GM12891 (cell line): ENCODE results near the gene ZXDA. TPM values are rescaled to one million over a fixed set of nuclear protein-coding genes. Genes with fewer than 3 reads are reported as not detected.
"Not testable (repeated sequence)": the region's sequence is repeated elsewhere in the genome, so short reads cannot be mapped to it uniquely, and the experiment has no call there.

Source experiments
- DNase-seq: peaks from one replicate; pipeline ENCODE4 v3.0.0; 2011; ENCODE audit warnings: low spot score; ENCODE audit not compliant: insufficient read length
- FAIRE-seq: peaks from 2 replicates; lab custom pipeline; 2011; peaks lifted over from hg19 to GRCh38; lab: Jason Lieb, UNC
- PAX5 ChIP-seq: IDR thresholded peaks from 2 replicates; pipeline ENCODE4 v1.6.1; 2011; ENCODE audit warnings: low read length, moderate library complexity, mild to moderate bottlenecking; ENCODE audit not compliant: insufficient read depth, severe bottlenecking
- POLR2A ChIP-seq: IDR thresholded peaks from 2 replicates; pipeline ENCODE4 v1.6.1; 2011; ENCODE audit warnings: low read depth, low read length, control low read depth
- POLR2AphosphoS5 ChIP-seq: IDR thresholded peaks from 2 replicates; pipeline ENCODE4 v1.6.1; 2011; ENCODE audit warnings: low read depth, low read length, control low read depth
- POU2F2 ChIP-seq: IDR thresholded peaks from 2 replicates; pipeline ENCODE4 v1.6.1; 2011; ENCODE audit warnings: low read depth, mild to moderate bottlenecking, control low read depth, low read length, moderate library complexity
- SPI1 ChIP-seq: IDR thresholded peaks from 2 replicates; pipeline ENCODE4 v1.6.1; 2011; ENCODE audit warnings: low read depth, low read length, control low read depth
- TAF1 ChIP-seq: IDR thresholded peaks from 2 replicates; pipeline ENCODE4 v1.6.1; 2011; ENCODE audit warnings: low read depth, low read length, control low read depth
- polyA plus RNA-seq: library from polyadenylated mRNA; unstranded; fragments of >200 nt; gene quantifications from one replicate; pipeline ENCODE4 v1.2.1, GENCODE V29; 2012; ENCODE audit warnings: low read depth, missing spikeins, inconsistent platforms; ENCODE audit not compliant: missing spikeins

Gene ZXDA, protein sequence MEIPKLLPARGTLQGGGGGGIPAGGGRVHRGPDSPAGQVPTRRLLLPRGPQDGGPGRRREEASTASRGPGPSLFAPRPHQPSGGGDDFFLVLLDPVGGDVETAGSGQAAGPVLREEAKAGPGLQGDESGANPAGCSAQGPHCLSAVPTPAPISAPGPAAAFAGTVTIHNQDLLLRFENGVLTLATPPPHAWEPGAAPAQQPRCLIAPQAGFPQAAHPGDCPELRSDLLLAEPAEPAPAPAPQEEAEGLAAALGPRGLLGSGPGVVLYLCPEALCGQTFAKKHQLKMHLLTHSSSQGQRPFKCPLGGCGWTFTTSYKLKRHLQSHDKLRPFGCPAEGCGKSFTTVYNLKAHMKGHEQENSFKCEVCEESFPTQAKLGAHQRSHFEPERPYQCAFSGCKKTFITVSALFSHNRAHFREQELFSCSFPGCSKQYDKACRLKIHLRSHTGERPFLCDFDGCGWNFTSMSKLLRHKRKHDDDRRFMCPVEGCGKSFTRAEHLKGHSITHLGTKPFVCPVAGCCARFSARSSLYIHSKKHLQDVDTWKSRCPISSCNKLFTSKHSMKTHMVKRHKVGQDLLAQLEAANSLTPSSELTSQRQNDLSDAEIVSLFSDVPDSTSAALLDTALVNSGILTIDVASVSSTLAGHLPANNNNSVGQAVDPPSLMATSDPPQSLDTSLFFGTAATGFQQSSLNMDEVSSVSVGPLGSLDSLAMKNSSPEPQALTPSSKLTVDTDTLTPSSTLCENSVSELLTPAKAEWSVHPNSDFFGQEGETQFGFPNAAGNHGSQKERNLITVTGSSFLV
- 0.86 TPM for polyA plus RNA-seq

DNA sequence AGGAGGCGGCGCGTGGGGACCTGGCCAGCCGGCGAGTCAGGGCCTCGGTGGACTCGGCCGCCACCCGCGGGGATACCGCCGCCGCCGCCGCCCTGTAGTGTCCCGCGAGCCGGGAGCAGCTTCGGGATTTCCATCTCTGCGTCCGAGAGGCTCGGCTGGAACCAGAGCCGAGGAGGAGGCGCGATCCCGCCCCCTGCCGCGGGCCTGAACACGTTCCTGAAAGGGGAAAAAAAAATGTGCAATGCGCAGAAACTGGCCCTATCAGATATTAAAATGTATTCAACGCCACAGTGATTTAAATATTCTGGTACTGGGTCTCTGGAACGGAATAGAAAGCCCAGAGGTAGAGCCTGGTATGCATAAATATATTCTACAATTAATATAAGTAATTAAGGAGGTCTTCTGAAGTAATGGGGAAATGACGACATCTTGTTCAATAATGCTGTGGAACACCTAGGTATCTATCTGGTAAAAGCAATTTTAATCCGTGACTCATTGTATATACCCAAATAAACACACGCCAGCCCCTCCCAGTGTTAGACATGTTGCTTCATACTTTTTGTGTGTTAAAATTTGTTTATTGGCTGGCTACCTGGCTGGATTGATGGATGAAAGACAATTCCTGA, at the start of gene ZXDA:
TSS of gene ZXDA (minus strand) at position 172 of the 626 bp plus-strand sequence. CDS start at position 134, 38 bp downstream.
- DNase-seq: not testable (repeated sequence)
- FAIRE-seq: peak; percentile 60

- no peak for FAIRE-seq
- no peak for TF ChIP-seq PAX5
- no peak for TF ChIP-seq POU2F2
- no peak for TF ChIP-seq POLR2A
- TF ChIP-seq POLR2AphosphoS5: no peak
- TF ChIP-seq TAF1: no peak
- TF ChIP-seq SPI1: no peak
- DNase-seq: no peak
These were observed 42.0 kb upstream of the ZXDA start for GRCh38 chrX:57952320-57952678.

DNA sequence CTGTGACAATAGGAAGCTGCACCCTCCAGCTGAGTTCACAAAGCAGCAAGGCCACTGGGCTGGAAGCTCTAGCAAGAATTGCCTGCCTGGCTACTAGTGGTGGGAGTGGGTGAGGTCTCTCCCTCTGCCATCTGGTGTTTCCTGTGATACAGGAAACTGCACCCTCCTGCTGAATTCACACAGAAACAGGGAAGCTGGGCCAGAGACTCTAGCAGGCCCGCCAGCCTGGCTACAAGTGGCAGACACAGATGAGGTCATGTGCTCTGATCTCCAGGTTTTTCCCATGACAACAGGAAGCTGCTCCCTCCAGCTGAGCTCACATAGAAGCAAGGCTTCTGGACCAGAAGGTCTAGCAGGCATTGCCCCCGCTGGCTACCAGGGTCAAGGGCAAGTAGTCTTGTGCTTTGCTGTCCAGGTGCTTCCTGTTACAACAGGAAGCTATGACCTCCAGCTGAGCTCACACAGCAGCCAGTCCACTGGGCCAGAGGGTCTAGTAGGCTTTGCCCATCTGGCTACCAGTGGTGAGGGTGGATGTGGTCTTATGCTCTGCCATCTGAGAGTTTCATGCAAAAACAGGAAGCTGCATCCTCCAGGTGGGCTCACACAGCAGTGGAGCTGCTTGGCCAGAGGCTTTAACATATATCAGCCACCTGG, 41.5 kb upstream of the ZXDA start:
- DNase-seq: no peak
- FAIRE-seq: no peak
- TF ChIP-seq PAX5: no peak
- no peak for TF ChIP-seq POLR2AphosphoS5
- TF ChIP-seq POU2F2: no peak
- no peak for TF ChIP-seq POLR2A
- TF ChIP-seq SPI1: no peak
- no peak for TF ChIP-seq TAF1

DNA sequence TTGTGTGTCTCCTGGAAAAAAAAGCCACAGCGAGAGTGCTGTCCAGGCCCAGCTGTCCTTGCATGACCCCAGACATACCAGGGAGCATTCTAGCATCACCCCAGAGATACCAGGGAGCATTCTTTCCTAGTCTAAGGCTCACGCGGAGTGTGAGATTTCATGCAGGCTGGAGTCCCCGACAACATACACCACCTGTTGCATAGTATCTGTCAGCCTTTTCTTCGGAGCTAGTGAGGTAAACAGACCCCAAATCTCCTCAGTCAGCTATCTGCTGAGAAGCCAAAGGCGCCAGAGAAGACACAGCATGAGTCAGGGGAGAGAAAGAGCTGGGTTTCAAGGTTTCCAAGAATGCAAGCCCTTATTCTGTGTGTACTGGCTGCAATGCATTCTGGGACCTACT, 23.1 kb upstream of the ZXDA start:
- no peak for FAIRE-seq
- no peak for DNase-seq
- TF ChIP-seq POLR2AphosphoS5 (no peak), POU2F2 (no peak), TAF1 (no peak), SPI1 (no peak), PAX5 (no peak), POLR2A (no peak)

GRCh38 chrX:57932266-57932665, 22.0 kb upstream of the ZXDA start:
- TF ChIP-seq PAX5 (no peak), TAF1 (no peak), SPI1 (no peak), POU2F2 (no peak), POLR2A (no peak), POLR2AphosphoS5 (no peak)
- DNase-seq (no peak), FAIRE-seq (no peak)

DNA sequence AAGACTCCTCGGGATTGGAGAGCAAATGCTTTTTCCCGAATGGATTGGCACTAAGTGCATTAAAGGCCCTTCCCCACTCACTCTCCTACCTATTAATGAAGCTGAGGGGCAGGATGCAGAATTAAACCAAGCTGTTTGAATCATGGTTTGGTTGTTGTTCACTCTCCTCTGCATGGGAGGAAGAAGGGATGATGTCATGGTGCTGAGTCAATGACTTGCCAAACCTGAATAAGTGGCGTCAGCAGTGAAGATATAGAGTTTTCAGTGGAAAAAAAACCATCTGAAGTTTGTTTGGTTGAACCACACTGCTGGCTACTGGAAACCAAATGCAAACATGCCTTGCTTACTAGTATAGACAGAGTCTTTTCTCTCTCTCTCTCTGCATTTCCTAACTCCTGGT, 19.8 kb upstream of the ZXDA start:
- DNase-seq: no peak
- FAIRE-seq: no peak
- TF ChIP-seq PAX5 (no peak), POLR2A (no peak), POLR2AphosphoS5 (no peak), SPI1 (no peak), TAF1 (no peak), POU2F2 (no peak)

GRCh38 chrX:57929373-57929772, 19.1 kb upstream of the ZXDA start:
- FAIRE-seq (no peak), DNase-seq (no peak)
- TF ChIP-seq SPI1 (no peak), POLR2A (no peak), POLR2AphosphoS5 (no peak), PAX5 (no peak), POU2F2 (no peak), TAF1 (no peak)

- no peak for FAIRE-seq
- no peak for DNase-seq
- TF ChIP-seq POLR2AphosphoS5 (no peak), PAX5 (no peak), SPI1 (no peak), POU2F2 (no peak), POLR2A (no peak), TAF1 (no peak)
These were observed 15.5 kb upstream of the ZXDA start for GRCh38 chrX:57925806-57926205.

- DNase-seq (no peak), FAIRE-seq (peak; percentile 50)
- TF ChIP-seq TAF1 (no peak), POLR2AphosphoS5 (no peak), POLR2A (no peak), SPI1 (no peak), PAX5 (no peak), POU2F2 (no peak)
These were observed 8.6 kb upstream of the ZXDA start for GRCh38 chrX:57918750-57919436.
